HEK293 (cell line): ENCODE data around the gene PDK1.

Experiments
- CTCF ChIA-PET: fragments of 350-600 bp; formaldehyde crosslinking; extraction: SDS; loops from one replicate; lab custom pipeline; 2021; ENCODE audit warnings: antibody characterized with exemption; lab: Yijun Ruan, JAX
- POLR2A ChIA-PET: fragments of 300-600 bp; formaldehyde crosslinking; extraction: SDS; loops from one replicate; lab custom pipeline; 2020; ENCODE audit warnings: antibody characterized with exemption, inconsistent platforms; lab: Yijun Ruan, JAX
- H3K27ac ChIP-seq: fragments of 200-500 bp; sonication (Bioruptor generic); 2 replicates; pipeline ENCODE4 v1.5.1; 2014; ENCODE audit warnings: low read depth, low read length, control low read depth, inconsistent platforms; ENCODE audit errors: extremely low read depth
- H3K36me3 ChIP-seq, 2 experiments: fragments of 200-500 bp in 1 of 2; sonication (Bioruptor generic) in 1 of 2; 1 replicate in 1 of 2; 2 replicates in 1 of 2; pipeline ENCODE4 v1.5.1; 2014 to 2017; ENCODE audit warnings: inconsistent platforms in 2 of 2, low read length in 2 of 2; ENCODE audit not compliant: control insufficient read depth in 2 of 2, insufficient read depth in 1 of 2
- H3K4me1 ChIP-seq: fragments of 200-500 bp; sonication (Bioruptor generic); 2 replicates; pipeline ENCODE4 v1.5.1; 2014; ENCODE audit warnings: mild to moderate bottlenecking, low read length, inconsistent platforms; ENCODE audit not compliant: control insufficient read depth, insufficient read depth
- H3K4me3 ChIP-seq: 2 replicates; pipeline ENCODE4 v1.5.1; 2011; ENCODE audit warnings: low read depth, mild to moderate bottlenecking, control low read depth, low read length, moderate library complexity
- H3K9me3 ChIP-seq: fragments of 200-500 bp; sonication (Bioruptor generic); 2 replicates; pipeline ENCODE4 v1.5.1; 2014; ENCODE audit warnings: low read depth, low read length, inconsistent platforms; ENCODE audit not compliant: control insufficient read depth, insufficient read depth
- SALL2 ChIP-seq: fragments of 450-650 bp; formaldehyde crosslinking; IDR thresholded peaks from 2 replicates; pipeline ENCODE4 v1.5.0; 2017; ENCODE audit warnings: missing biosample characterization, mild to moderate bottlenecking, missing genetic modification characterization, borderline replicate concordance
- TRIM28 ChIP-seq: IDR thresholded peaks from 2 replicates; pipeline ENCODE4 v1.6.1; 2011; ENCODE audit warnings: low read length, control low read depth, borderline replicate concordance
- ZFP3 ChIP-seq: fragments of 450-650 bp; formaldehyde crosslinking; IDR thresholded peaks from 2 replicates; pipeline ENCODE4 v1.5.1; 2016; ENCODE audit warnings: low read depth, missing biosample characterization, missing genetic modification characterization
- ZNF132 ChIP-seq: fragments of 450-650 bp; formaldehyde crosslinking; IDR thresholded peaks from 2 replicates; pipeline ENCODE4 v1.5.1; 2017; ENCODE audit warnings: missing biosample characterization, missing genetic modification characterization, borderline replicate concordance
- ZNF184 ChIP-seq: fragments of 450-650 bp; IDR thresholded peaks from 2 replicates; pipeline ENCODE4 v1.5.1; 2018; ENCODE audit warnings: missing biosample characterization, mild to moderate bottlenecking, missing genetic modification characterization
- ZNF292 ChIP-seq: fragments of 450-650 bp; formaldehyde crosslinking; IDR thresholded peaks from 2 replicates; pipeline ENCODE4 v1.5.1; 2016; ENCODE audit warnings: low read depth, missing biosample characterization, missing genetic modification characterization, borderline replicate concordance
- ZNF311 ChIP-seq: fragments of 450-650 bp; formaldehyde crosslinking; IDR thresholded peaks from 2 replicates; pipeline ENCODE4 v1.5.1; 2017; ENCODE audit warnings: missing biosample characterization, missing genetic modification characterization, borderline replicate concordance
- ZNF404 ChIP-seq: fragments of 450-650 bp; formaldehyde crosslinking; IDR thresholded peaks from 2 replicates; pipeline ENCODE4 v1.5.1; 2017; ENCODE audit warnings: missing biosample characterization, missing genetic modification characterization
- ZNF423 ChIP-seq: fragments of 450-650 bp; formaldehyde crosslinking; IDR thresholded peaks from 2 replicates; pipeline ENCODE4 v1.5.1; 2016; ENCODE audit warnings: missing biosample characterization, missing genetic modification characterization
- ZNF426 ChIP-seq: fragments of 450-650 bp; formaldehyde crosslinking; IDR thresholded peaks from 2 replicates; pipeline ENCODE4 v1.5.1; 2017; ENCODE audit warnings: missing biosample characterization, missing genetic modification characterization, mild to moderate bottlenecking, inconsistent platforms, moderate library complexity
- ZNF510 ChIP-seq: fragments of 450-650 bp; formaldehyde crosslinking; IDR thresholded peaks from 2 replicates; pipeline ENCODE4 v1.5.1; 2018; ENCODE audit warnings: mild to moderate bottlenecking, missing genetic modification characterization, missing biosample characterization; ENCODE audit not compliant: insufficient replicate concordance
- ZNF530 ChIP-seq: fragments of 450-650 bp; formaldehyde crosslinking; IDR thresholded peaks from 2 replicates; pipeline ENCODE4 v1.5.1; 2016; ENCODE audit warnings: low read depth, missing biosample characterization, missing genetic modification characterization
- ZNF548 ChIP-seq: fragments of 450-650 bp; formaldehyde crosslinking; IDR thresholded peaks from 2 replicates; pipeline ENCODE4 v1.5.1; 2016; ENCODE audit warnings: missing biosample characterization, missing genetic modification characterization
- ZNF843 ChIP-seq: fragments of 450-650 bp; formaldehyde crosslinking; IDR thresholded peaks from 2 replicates; pipeline ENCODE4 v1.5.1; 2016; ENCODE audit warnings: missing biosample characterization, missing genetic modification characterization
- TF ChIP-seq, protein P1 (sequence below): fragments of 450-650 bp; formaldehyde crosslinking; IDR thresholded peaks from 2 replicates; pipeline ENCODE4 v1.5.1; 2016; ENCODE audit warnings: missing biosample characterization, missing genetic modification characterization
- TF ChIP-seq, protein P2 (sequence below): fragments of 450-650 bp; formaldehyde crosslinking; IDR thresholded peaks from 2 replicates; pipeline ENCODE4 v1.5.1; 2016; ENCODE audit warnings: missing biosample characterization, missing genetic modification characterization
- TF ChIP-seq, protein P3 (sequence below): fragments of 450-650 bp; formaldehyde crosslinking; IDR thresholded peaks from 2 replicates; pipeline ENCODE4 v1.5.1; 2016; ENCODE audit warnings: missing biosample characterization, missing genetic modification characterization
- TF ChIP-seq, protein P4 (sequence below): fragments of 450-650 bp; formaldehyde crosslinking; IDR thresholded peaks from 2 replicates; pipeline ENCODE4 v1.5.1; 2016; ENCODE audit warnings: missing biosample characterization, missing genetic modification characterization
- TF ChIP-seq, protein P5 (sequence below): fragments of 450-650 bp; formaldehyde crosslinking; IDR thresholded peaks from 2 replicates; pipeline ENCODE4 v1.5.1; 2017; ENCODE audit warnings: missing biosample characterization, missing genetic modification characterization
- TF ChIP-seq, protein P6 (sequence below): fragments of 450-650 bp; formaldehyde crosslinking; IDR thresholded peaks from 2 replicates; pipeline ENCODE4 v1.5.1; 2016; ENCODE audit warnings: missing biosample characterization, missing genetic modification characterization
- TF ChIP-seq, protein P7 (sequence below): fragments of 450-650 bp; formaldehyde crosslinking; IDR thresholded peaks from 2 replicates; pipeline ENCODE4 v1.5.1; 2016; ENCODE audit warnings: missing biosample characterization, missing genetic modification characterization

PDK1 gene

DNA sequence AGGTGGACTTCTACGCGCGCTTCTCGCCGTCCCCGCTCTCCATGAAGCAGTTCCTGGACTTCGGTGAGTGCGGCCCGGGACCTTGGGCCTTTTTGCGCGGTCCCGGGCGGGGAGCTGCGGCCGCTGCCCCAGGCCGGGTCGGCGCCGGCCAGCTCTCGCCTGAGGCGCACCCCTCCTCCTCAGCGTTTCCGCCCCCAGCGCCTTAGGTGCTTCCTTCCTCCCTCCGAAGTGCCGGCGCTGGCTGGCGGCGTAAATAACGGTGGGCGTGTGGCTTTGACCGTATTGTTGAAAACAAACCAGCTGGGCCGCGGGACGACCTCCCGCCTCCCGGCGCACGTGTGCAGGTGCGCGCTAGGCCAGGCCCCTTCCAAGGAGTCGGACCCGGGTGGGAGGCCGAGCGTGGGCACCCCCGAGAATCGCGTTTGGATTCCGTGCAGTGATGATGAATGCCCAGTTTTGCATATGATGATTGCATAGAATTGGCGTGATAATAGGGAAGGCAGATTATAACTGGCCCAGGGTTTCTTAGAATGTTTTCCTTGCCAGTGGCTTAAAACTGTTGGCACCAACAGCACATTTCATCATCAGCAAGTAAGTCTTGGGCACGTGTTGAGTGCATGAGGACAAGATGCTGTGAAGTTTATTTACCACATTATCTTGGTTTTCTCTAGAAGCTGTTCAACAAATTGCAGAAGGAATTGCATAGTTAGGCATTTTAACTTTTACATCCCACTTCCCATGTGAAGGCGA lies 569 bp downstream of the PDK1 start:
- POLR2A ChIA-PET, result interaction anchor here (0.6 to 2.0 kb wide), 2 partner anchors 11 to 382 kb away, joined by 4 to 7 read pairs; no protein-coding TSS in a partner anchor
- Histone ChIP-seq H3K27ac (peak overlapping the region; percentile 94), H3K36me3 (peaks cover 6 to 8% of the 10 kb centered on the region in 2 experiments; a peak in 2 of 3 replicates), H3K4me3 (peak overlapping the region; percentile 80), H3K4me1 (peaks cover 4% of the 10 kb centered on the region; the same call in 1 of the 2 replicates), H3K9me3 (no peaks in the 10 kb centered on the region)
- CTCF ChIA-PET, result interaction anchor here (1.4 kb wide), 1 partner anchor 37 kb away, joined by 4 read pairs; no protein-coding TSS in a partner anchor
- no peak for TF ChIP-seq SALL2
- TF ChIP-seq, protein P1, sequence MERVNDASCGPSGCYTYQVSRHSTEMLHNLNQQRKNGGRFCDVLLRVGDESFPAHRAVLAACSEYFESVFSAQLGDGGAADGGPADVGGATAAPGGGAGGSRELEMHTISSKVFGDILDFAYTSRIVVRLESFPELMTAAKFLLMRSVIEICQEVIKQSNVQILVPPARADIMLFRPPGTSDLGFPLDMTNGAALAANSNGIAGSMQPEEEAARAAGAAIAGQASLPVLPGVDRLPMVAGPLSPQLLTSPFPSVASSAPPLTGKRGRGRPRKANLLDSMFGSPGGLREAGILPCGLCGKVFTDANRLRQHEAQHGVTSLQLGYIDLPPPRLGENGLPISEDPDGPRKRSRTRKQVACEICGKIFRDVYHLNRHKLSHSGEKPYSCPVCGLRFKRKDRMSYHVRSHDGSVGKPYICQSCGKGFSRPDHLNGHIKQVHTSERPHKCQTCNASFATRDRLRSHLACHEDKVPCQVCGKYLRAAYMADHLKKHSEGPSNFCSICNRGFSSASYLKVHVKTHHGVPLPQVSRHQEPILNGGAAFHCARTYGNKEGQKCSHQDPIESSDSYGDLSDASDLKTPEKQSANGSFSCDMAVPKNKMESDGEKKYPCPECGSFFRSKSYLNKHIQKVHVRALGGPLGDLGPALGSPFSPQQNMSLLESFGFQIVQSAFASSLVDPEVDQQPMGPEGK (tag by site-specific recombination), result peak; percentile 50
- no peak for TF ChIP-seq ZNF530
- TF ChIP-seq, protein P2, sequence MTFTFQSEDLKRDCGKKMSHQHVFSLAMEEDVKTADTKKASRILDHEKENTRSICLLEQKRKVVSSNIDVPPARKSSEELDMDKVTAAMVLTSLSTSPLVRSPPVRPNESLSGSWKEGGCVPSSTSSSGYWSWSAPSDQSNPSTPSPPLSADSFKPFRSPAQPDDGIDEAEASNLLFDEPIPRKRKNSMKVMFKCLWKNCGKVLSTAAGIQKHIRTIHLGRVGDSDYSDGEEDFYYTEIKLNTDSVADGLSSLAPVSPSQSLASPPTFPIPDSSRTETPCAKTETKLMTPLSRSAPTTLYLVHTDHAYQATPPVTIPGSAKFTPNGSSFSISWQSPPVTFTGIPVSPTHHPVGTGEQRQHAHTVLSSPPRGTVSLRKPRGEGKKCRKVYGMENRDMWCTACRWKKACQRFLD (tag by site-specific recombination), result no peak
- no peak for TF ChIP-seq ZNF843
- no peak for TF ChIP-seq ZNF311 (tag by site-specific recombination)
- TF ChIP-seq, protein P3, sequence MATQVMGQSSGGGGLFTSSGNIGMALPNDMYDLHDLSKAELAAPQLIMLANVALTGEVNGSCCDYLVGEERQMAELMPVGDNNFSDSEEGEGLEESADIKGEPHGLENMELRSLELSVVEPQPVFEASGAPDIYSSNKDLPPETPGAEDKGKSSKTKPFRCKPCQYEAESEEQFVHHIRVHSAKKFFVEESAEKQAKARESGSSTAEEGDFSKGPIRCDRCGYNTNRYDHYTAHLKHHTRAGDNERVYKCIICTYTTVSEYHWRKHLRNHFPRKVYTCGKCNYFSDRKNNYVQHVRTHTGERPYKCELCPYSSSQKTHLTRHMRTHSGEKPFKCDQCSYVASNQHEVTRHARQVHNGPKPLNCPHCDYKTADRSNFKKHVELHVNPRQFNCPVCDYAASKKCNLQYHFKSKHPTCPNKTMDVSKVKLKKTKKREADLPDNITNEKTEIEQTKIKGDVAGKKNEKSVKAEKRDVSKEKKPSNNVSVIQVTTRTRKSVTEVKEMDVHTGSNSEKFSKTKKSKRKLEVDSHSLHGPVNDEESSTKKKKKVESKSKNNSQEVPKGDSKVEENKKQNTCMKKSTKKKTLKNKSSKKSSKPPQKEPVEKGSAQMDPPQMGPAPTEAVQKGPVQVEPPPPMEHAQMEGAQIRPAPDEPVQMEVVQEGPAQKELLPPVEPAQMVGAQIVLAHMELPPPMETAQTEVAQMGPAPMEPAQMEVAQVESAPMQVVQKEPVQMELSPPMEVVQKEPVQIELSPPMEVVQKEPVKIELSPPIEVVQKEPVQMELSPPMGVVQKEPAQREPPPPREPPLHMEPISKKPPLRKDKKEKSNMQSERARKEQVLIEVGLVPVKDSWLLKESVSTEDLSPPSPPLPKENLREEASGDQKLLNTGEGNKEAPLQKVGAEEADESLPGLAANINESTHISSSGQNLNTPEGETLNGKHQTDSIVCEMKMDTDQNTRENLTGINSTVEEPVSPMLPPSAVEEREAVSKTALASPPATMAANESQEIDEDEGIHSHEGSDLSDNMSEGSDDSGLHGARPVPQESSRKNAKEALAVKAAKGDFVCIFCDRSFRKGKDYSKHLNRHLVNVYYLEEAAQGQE (tag by site-specific recombination), result no peak
- TF ChIP-seq, protein P4, sequence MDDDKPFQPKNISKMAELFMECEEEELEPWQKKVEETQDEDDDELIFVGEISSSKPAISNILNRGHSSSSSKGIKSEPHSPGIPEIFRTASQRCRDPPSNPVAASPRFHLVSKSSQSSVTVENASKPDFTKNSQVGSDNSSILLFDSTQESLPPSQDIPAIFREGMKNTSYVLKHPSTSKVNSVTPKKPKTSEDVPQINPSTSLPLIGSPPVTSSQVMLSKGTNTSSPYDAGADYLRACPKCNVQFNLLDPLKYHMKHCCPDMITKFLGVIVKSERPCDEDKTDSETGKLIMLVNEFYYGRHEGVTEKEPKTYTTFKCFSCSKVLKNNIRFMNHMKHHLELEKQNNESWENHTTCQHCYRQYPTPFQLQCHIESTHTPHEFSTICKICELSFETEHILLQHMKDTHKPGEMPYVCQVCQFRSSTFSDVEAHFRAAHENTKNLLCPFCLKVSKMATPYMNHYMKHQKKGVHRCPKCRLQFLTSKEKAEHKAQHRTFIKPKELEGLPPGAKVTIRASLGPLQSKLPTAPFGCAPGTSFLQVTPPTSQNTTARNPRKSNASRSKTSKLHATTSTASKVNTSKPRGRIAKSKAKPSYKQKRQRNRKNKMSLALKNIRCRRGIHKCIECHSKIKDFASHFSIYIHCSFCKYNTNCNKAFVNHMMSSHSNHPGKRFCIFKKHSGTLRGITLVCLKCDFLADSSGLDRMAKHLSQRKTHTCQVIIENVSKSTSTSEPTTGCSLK (tag by site-specific recombination), result no peak
- TF ChIP-seq ZNF132 (tag by site-specific recombination), result no peak
- TF ChIP-seq ZNF548 (tag by site-specific recombination), result no peak
- TF ChIP-seq, protein P5, sequence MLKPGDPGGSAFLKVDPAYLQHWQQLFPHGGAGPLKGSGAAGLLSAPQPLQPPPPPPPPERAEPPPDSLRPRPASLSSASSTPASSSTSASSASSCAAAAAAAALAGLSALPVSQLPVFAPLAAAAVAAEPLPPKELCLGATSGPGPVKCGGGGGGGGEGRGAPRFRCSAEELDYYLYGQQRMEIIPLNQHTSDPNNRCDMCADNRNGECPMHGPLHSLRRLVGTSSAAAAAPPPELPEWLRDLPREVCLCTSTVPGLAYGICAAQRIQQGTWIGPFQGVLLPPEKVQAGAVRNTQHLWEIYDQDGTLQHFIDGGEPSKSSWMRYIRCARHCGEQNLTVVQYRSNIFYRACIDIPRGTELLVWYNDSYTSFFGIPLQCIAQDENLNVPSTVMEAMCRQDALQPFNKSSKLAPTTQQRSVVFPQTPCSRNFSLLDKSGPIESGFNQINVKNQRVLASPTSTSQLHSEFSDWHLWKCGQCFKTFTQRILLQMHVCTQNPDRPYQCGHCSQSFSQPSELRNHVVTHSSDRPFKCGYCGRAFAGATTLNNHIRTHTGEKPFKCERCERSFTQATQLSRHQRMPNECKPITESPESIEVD (tag by site-specific recombination), result no peak
- TF ChIP-seq ZFP3 (tag by site-specific recombination), result no peak
- no peak for TF ChIP-seq ZNF426 (tag by site-specific recombination)
- TF ChIP-seq ZNF423 (tag by site-specific recombination), result no peak
- no peak for TF ChIP-seq TRIM28
- TF ChIP-seq, protein P6, sequence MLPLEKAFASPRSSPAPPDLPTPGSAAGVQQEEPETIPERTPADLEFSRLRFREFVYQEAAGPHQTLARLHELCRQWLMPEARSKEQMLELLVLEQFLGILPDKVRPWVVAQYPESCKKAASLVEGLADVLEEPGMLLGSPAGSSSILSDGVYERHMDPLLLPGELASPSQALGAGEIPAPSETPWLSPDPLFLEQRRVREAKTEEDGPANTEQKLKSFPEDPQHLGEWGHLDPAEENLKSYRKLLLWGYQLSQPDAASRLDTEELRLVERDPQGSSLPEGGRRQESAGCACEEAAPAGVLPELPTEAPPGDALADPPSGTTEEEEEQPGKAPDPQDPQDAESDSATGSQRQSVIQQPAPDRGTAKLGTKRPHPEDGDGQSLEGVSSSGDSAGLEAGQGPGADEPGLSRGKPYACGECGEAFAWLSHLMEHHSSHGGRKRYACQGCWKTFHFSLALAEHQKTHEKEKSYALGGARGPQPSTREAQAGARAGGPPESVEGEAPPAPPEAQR, result no peak
- no peak for TF ChIP-seq ZNF404
- no peak for TF ChIP-seq ZNF292 (tag by site-specific recombination)
- TF ChIP-seq ZNF184 (tag by site-specific recombination), result no peak
- TF ChIP-seq, protein P7, sequence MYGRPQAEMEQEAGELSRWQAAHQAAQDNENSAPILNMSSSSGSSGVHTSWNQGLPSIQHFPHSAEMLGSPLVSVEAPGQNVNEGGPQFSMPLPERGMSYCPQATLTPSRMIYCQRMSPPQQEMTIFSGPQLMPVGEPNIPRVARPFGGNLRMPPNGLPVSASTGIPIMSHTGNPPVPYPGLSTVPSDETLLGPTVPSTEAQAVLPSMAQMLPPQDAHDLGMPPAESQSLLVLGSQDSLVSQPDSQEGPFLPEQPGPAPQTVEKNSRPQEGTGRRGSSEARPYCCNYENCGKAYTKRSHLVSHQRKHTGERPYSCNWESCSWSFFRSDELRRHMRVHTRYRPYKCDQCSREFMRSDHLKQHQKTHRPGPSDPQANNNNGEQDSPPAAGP (tag by site-specific recombination), result no peak
- no peak for TF ChIP-seq ZNF510 (tag by site-specific recombination)
